Measurements from ENCODE around the gene TAS2R40. TPM values are rescaled to one million over a fixed set of nuclear protein-coding genes. Genes with fewer than 3 reads are reported as not detected.

Gene TAS2R40
- total RNA-seq, 4 donors from 2014 or later, result not detected

DNA sequence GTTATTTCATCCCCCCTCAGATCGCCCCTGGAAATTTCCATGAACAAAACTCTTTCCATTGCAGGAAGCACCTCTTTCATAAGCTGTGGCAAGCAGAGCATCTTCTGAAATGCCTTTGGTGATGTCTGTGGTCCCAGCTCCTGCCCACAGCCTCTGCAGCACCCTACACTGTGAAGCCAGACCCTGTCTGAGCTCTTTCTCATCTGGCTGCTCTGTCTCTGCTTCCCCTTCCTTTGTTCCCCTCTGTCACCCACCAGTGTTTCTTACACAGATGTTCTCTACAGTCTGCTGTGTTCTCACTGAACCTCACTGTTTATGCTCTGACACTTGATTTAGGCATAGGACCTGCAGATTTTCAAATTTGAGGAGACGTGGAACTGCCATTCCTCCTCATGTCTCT is 40.5 kb upstream of the TAS2R40 start:
- 75 to 82% methylated on average over 2 of the region's 2 CpGs for WGBS, 2 donors

DNA sequence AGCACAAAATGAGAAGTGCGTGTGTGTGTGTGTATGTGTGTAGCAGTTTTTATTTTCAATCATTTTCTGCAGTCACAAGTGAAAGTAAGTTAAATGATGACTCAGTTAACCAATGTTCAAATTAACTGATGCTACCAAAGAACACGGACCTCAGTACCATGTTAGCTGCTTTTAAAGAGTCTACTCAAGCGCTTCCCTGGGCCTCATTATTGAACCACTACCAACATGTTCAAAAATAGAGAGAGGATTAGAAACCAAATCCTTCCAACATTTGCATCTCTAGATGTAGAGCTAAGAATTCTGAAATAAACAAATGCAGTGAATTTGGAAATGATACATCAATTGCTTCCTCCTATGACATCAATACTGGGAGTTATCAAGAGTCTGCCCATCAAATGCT is 38.8 kb upstream of the TAS2R40 start, which contains the start of gene TAS2R39:
Gene TAS2R39, plus strand, starts transcription at position 396 of the 400 bp plus-strand sequence. Its CDS starts 0 bp downstream, at position 396.
- no peak within 1 kb of the TSS for H3K27ac ChIP-seq

More for the DNA sequence above, 40.5 kb upstream of the TAS2R40 start:
- TF ChIP-seq POLR2A (IDR thresholded peaks at IDR 0.05) (no peak), EP300 (IDR thresholded peaks at IDR 0.05) (no peak)
- TF ChIP-seq, protein P1, sequence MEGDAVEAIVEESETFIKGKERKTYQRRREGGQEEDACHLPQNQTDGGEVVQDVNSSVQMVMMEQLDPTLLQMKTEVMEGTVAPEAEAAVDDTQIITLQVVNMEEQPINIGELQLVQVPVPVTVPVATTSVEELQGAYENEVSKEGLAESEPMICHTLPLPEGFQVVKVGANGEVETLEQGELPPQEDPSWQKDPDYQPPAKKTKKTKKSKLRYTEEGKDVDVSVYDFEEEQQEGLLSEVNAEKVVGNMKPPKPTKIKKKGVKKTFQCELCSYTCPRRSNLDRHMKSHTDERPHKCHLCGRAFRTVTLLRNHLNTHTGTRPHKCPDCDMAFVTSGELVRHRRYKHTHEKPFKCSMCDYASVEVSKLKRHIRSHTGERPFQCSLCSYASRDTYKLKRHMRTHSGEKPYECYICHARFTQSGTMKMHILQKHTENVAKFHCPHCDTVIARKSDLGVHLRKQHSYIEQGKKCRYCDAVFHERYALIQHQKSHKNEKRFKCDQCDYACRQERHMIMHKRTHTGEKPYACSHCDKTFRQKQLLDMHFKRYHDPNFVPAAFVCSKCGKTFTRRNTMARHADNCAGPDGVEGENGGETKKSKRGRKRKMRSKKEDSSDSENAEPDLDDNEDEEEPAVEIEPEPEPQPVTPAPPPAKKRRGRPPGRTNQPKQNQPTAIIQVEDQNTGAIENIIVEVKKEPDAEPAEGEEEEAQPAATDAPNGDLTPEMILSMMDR (IDR thresholded peaks at IDR 0.05), result no peak
- H3K27me3 ChIP-seq, result no peaks in the 10 kb centered on the region
- peaks cover 0 to 20% (median 6%) of the 10 kb centered on the region in 4 donors for H3K9me3 ChIP-seq
- no peak overlapping the region for H3K27ac ChIP-seq
- DNase-seq (ENCODE audit: low spot score in 2 of 2), result no peak
- H3K4me3 ChIP-seq, result no peak overlapping the region
- H3K4me1 ChIP-seq, result no peaks in the 10 kb centered on the region
- no peaks in the 10 kb centered on the region for H3K36me3 ChIP-seq

DNA sequence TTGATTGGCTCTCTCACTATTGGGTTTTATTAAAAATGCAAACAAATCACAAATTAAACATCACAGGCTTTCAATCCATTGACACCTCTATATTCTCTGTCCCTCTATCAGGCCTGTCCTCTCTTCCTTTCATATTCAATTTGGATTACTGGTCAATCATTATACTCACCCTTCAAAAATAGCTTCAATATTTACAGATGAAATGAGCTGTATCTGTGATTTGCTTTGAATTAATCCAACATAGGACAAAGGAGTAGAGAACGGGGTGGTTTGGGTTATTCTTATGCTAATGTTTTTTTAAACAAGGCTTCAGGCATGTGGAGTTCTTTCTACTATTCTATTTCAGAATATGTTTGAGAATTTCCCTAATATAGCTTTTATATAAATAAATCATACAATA is 36.3 kb upstream of the TAS2R40 start:
- DNase-seq (ENCODE audit: low spot score in 2 of 2), result no peak
- no peak overlapping the region for H3K27ac ChIP-seq
- H3K27me3 ChIP-seq, result no peaks in the 10 kb centered on the region
- WGBS, 2 donors, result 54 to 67% methylated on average over 1 of the region's 1 CpG
- H3K36me3 ChIP-seq, result no peaks in the 10 kb centered on the region
- TF ChIP-seq, protein P1 (IDR thresholded peaks at IDR 0.05), result no peak
- no peak for TF ChIP-seq EP300 (IDR thresholded peaks at IDR 0.05)
- no peak for TF ChIP-seq POLR2A (IDR thresholded peaks at IDR 0.05)
- no peak overlapping the region for H3K4me3 ChIP-seq
- H3K9me3 ChIP-seq, result no peaks in the 10 kb centered on the region
- no peaks in the 10 kb centered on the region for H3K4me1 ChIP-seq

More for the DNA sequence above, 38.8 kb upstream of the TAS2R40 start, which contains the start of gene TAS2R39:
- no peak for TF ChIP-seq POLR2A (IDR thresholded peaks at IDR 0.05)
- Histone ChIP-seq H3K9me3 (peaks cover 0 to 11% (median 3%) of the 10 kb centered on the region in 4 donors), H3K4me3 (no peak within 1 kb of the TSS), H3K27me3 (no peaks in the 10 kb centered on the region), H3K4me1 (no peaks in the 10 kb centered on the region), H3K36me3 (no peaks in the 10 kb centered on the region)
- WGBS, 2 donors, result 89 to 91% methylated on average over 3 of the region's 3 CpGs
- no peak for DNase-seq (ENCODE audit: low spot score in 2 of 2)

DNA sequence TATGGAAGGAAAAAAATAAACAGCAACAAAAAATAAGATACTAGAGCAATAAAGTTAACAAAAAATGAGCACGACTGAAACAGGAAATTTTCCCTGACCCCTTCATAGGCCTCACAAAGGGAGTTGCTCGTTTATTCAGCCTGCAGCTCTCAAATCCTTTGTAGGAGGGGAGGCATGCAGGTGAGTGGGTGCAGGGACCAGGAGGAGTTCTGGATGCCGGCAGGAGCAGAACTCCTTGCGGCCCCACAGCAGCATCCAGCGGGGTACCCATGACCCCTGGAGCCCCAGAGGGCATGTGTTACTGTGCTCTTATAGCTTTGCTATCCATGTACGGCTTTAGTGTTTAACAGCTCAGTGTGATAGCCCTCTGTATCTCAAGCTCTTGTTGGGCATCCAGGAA is 32.8 kb upstream of the TAS2R40 start:
- Histone ChIP-seq H3K27ac (no peak overlapping the region), H3K36me3 (no peaks in the 10 kb centered on the region), H3K9me3 (no peaks in the 10 kb centered on the region), H3K4me3 (no peak overlapping the region), H3K4me1 (no peaks in the 10 kb centered on the region), H3K27me3 (no peaks in the 10 kb centered on the region)
- DNase-seq (ENCODE audit: low spot score in 2 of 2), result no peak
- TF ChIP-seq POLR2A (IDR thresholded peaks at IDR 0.05) (no peak), EP300 (IDR thresholded peaks at IDR 0.05) (no peak)
- TF ChIP-seq, protein P1 (IDR thresholded peaks at IDR 0.05), result no peak
- 51 to 62% methylated on average over 6 of the region's 6 CpGs for WGBS, 2 donors

DNA sequence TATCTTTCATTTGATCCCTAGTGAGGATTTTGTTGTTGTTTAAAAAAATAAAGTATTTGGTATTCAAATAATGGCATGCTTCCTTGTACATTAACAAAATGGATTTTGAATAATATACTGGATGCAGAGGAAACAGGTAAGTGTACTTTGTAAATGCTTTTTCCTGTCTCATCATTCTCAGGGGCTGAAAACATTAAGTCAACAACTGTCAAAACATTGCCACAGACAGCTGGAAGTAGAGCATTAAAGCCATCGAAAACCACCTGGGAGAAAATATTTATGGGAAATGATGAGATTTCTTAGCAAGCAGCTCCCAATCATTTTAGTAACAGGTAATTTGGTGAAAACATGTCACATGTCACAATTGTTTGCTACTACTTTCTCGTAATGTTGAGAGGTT is 28.0 kb upstream of the TAS2R40 start:
- TF ChIP-seq, protein P1 (IDR thresholded peaks at IDR 0.05), result no peak
- no peak for TF ChIP-seq EP300 (IDR thresholded peaks at IDR 0.05)
- TF ChIP-seq POLR2A (IDR thresholded peaks at IDR 0.05), result no peak
- no peaks in the 10 kb centered on the region for H3K27me3 ChIP-seq
- H3K36me3 ChIP-seq, result no peaks in the 10 kb centered on the region
- no peak overlapping the region for H3K27ac ChIP-seq
- no peak for DNase-seq (ENCODE audit: low spot score in 2 of 2)
- no peak overlapping the region for H3K4me3 ChIP-seq
- no peaks in the 10 kb centered on the region for H3K4me1 ChIP-seq
- WGBS, 2 donors, result 81 to 89% methylated on average over 2 of the region's 2 CpGs
- H3K9me3 ChIP-seq, result peaks cover 0 to 19% (median 3%) of the 10 kb centered on the region in 4 donors

DNA sequence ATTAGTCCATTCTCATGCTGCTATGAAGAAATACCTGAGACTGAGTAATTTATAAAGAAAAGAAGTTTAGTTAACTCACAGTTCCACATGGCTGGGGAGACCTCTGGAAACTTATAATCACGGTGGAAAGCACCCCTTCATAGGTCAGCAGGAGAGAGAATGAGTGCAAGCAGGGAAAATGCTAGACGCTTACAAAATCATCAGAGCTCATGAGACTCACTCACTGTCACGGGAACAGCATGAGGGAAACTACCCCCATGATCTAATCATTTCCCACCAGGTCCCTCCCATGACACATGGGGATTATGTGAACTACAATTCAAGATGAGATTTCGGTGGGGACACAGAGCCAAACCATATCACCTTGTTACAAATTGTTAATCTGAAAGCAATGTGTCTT is 22.8 kb upstream of the TAS2R40 start:
- 76 to 84% methylated on average over 4 of the region's 4 CpGs for WGBS, 2 donors
- Histone ChIP-seq H3K9me3 (peaks cover 0 to 22% (median 3%) of the 10 kb centered on the region in 4 donors), H3K36me3 (no peaks in the 10 kb centered on the region), H3K4me3 (no peak overlapping the region), H3K27me3 (no peaks in the 10 kb centered on the region), H3K4me1 (no peaks in the 10 kb centered on the region), H3K27ac (no peak overlapping the region)
- no peak for DNase-seq (ENCODE audit: low spot score in 2 of 2)
- no peak for TF ChIP-seq POLR2A (IDR thresholded peaks at IDR 0.05)
- TF ChIP-seq, protein P1 (IDR thresholded peaks at IDR 0.05), result no peak
- TF ChIP-seq EP300 (IDR thresholded peaks at IDR 0.05), result no peak

Measured in tibial nerve (tissue), 4 donors.